Measurements from ENCODE around the gene NSDHL. TPM values are rescaled to one million over a fixed set of nuclear protein-coding genes. Genes with fewer than 3 reads are reported as not detected.

The NSDHL gene
- total RNA-seq, 2 donors from 2014 or later = 14.1 to 28.1 TPM

GRCh38 chrX:152865232-152865920 is 34.5 kb downstream of the NSDHL start:
- Histone ChIP-seq H3K4me3 (no peak overlapping the region), H3K4me1 (no peaks in the 10 kb centered on the region), H3K9me3 (no peaks in the 10 kb centered on the region), H3K27ac (no peak overlapping the region), H3K27me3 (no peaks in the 10 kb centered on the region), H3K36me3 (peaks cover 17% of the 10 kb centered on the region)
- DNase-seq (ENCODE audit: low spot score) = no peak
- no peak for TF ChIP-seq CTCF (IDR thresholded peaks at IDR 0.05)

- H3K4me1 ChIP-seq = no peaks in the 10 kb centered on the region
- no peaks in the 10 kb centered on the region for H3K9me3 ChIP-seq
- H3K27ac ChIP-seq = no peak overlapping the region
- no peaks in the 10 kb centered on the region for H3K27me3 ChIP-seq
- no peak for TF ChIP-seq CTCF (IDR thresholded peaks at IDR 0.05)
- H3K4me3 ChIP-seq = no peak overlapping the region
- no peak for DNase-seq (ENCODE audit: low spot score)
- H3K36me3 ChIP-seq = peaks cover 17% of the 10 kb centered on the region
Measured at GRCh38 chrX:152866386-152866785, 35.5 kb downstream of the NSDHL start.

DNA sequence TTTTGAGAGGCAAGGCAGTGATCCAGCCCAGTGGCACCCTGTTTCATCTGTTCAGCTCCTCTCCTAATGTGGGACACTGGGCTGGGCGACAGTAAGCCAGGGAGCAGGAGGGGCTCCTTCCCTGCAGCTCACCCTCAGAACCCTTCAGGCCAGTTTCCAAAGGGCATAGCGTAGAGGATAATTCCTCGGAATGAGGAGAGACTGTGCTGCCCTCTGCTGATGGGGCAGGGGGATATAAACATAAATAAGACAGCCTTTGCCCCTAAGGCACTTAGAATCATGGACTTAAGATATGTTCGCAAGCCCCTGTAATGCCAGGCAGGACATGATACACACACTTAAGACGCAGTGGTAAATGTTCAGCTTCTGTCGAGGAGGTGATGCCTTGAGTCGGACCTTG is 39.1 kb downstream of the NSDHL start:
- no peak overlapping the region for H3K27ac ChIP-seq
- peaks cover 17% of the 10 kb centered on the region for H3K36me3 ChIP-seq
- H3K27me3 ChIP-seq = no peaks in the 10 kb centered on the region
- no peak for TF ChIP-seq CTCF (IDR thresholded peaks at IDR 0.05)
- no peak for DNase-seq (ENCODE audit: low spot score)
- no peaks in the 10 kb centered on the region for H3K9me3 ChIP-seq
- no peaks in the 10 kb centered on the region for H3K4me1 ChIP-seq
- H3K4me3 ChIP-seq = no peak overlapping the region

- Histone ChIP-seq H3K9me3 (no peaks in the 10 kb centered on the region), H3K27me3 (no peaks in the 10 kb centered on the region), H3K4me1 (no peaks in the 10 kb centered on the region), H3K4me3 (no peak overlapping the region), H3K27ac (no peak overlapping the region), H3K36me3 (peaks cover 12% of the 10 kb centered on the region)
- TF ChIP-seq CTCF (IDR thresholded peaks at IDR 0.05) = no peak
- no peak for DNase-seq (ENCODE audit: low spot score)
Measured at GRCh38 chrX:152871260-152871659, 40.4 kb downstream of the NSDHL start.

DNA sequence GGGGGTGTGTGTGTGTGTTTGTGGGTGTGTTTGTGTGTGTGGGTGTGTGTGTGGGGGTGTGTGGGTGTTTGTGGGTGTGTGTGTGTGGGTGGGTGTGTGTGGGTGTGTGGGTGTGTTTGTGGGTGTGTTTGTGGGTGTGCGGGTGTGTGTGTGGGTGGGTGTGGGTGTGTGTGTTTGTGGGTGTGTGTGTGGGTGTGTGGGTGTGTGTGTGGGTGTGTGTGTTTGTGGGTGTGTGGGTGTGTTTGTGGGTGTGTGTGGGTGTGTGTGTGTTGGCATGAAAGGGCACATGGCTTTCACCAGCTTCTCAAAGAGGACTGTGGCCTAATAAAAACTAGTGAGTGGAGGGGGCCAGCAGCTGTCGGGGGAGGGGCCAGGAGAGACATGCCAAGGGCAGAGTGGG is 41.7 kb downstream of the NSDHL start:
- Histone ChIP-seq H3K27ac (no peak overlapping the region), H3K27me3 (no peaks in the 10 kb centered on the region), H3K4me1 (no peaks in the 10 kb centered on the region), H3K9me3 (no peaks in the 10 kb centered on the region), H3K4me3 (no peak overlapping the region), H3K36me3 (peaks cover 10% of the 10 kb centered on the region)
- no peak for DNase-seq (ENCODE audit: low spot score)
- no peak for TF ChIP-seq CTCF (IDR thresholded peaks at IDR 0.05)

- H3K4me3 ChIP-seq = no peak overlapping the region
- H3K9me3 ChIP-seq = no peaks in the 10 kb centered on the region
Measured at GRCh38 chrX:152873361-152873760, 42.5 kb downstream of the NSDHL start.

More at GRCh38 chrX:152873361-152873760, 42.5 kb downstream of the NSDHL start:
- H3K27ac ChIP-seq = no peak overlapping the region
- no peak for TF ChIP-seq CTCF (IDR thresholded peaks at IDR 0.05)
- peaks cover 3% of the 10 kb centered on the region for H3K36me3 ChIP-seq
- no peaks in the 10 kb centered on the region for H3K27me3 ChIP-seq
- DNase-seq (ENCODE audit: low spot score) = no peak
- no peaks in the 10 kb centered on the region for H3K4me1 ChIP-seq
